Mesendoderm (in vitro differentiated cells): ENCODE results near the gene HAUS7.

Experiments
- DNase-seq: peaks from one replicate; pipeline ENCODE4 v3.0.0; 2013
- H2AK5ac ChIP-seq: 2 replicates; pipeline ENCODE4 v1.6.1; 2013; ENCODE audit warnings: low read length, inconsistent platforms
- H2BK120ac ChIP-seq: 2 replicates; pipeline ENCODE4 v1.6.1; 2013; ENCODE audit warnings: low read depth, mild to moderate bottlenecking, low read length, moderate library complexity, mixed read lengths
- H2BK15ac ChIP-seq: replicated peaks from 2 replicates; pipeline ENCODE4 v1.6.1; 2013; ENCODE audit warnings: low read depth, mild to moderate bottlenecking, moderate library complexity
- H2BK5ac ChIP-seq: 2 replicates; pipeline ENCODE4 v1.6.1; 2013; ENCODE audit warnings: low read length, inconsistent platforms
- H3K18ac ChIP-seq: 2 replicates; pipeline ENCODE4 v1.6.1; 2013; ENCODE audit warnings: mild to moderate bottlenecking, low read length, mixed read lengths
- H3K23ac ChIP-seq: one replicate; pipeline ENCODE4 v1.6.1; 2013; ENCODE audit warnings: low read length
- H3K27ac ChIP-seq: 2 replicates; pipeline ENCODE4 v1.5.1; 2013; ENCODE audit warnings: low read depth, mild to moderate bottlenecking, inconsistent platforms, low read length, moderate library complexity
- H3K27me3 ChIP-seq: 2 replicates; pipeline ENCODE4 v1.6.1; 2013; ENCODE audit warnings: low read length, control low read depth, mild to moderate bottlenecking, inconsistent platforms; ENCODE audit not compliant: insufficient read depth, poor library complexity
- H3K36me3 ChIP-seq: 2 replicates; pipeline ENCODE4 v1.6.1; 2013; ENCODE audit warnings: low read length, inconsistent platforms; ENCODE audit not compliant: control insufficient read depth, insufficient read depth
- H3K4ac ChIP-seq: one replicate; pipeline ENCODE4 v1.6.1; 2013; ENCODE audit warnings: low read depth, mild to moderate bottlenecking, low read length, moderate library complexity
- H3K4me1 ChIP-seq: 2 replicates; pipeline ENCODE4 v1.6.1; 2013; ENCODE audit warnings: low read depth, low read length, inconsistent platforms; ENCODE audit not compliant: control insufficient read depth
- H3K4me2 ChIP-seq: 2 replicates; pipeline ENCODE4 v1.6.1; 2013; ENCODE audit warnings: low read length
- H3K4me3 ChIP-seq: 2 replicates; pipeline ENCODE4 v1.5.1; 2013; ENCODE audit warnings: mild to moderate bottlenecking, low read length
- H3K56ac ChIP-seq: one replicate; pipeline ENCODE4 v1.6.1; 2013; ENCODE audit warnings: low read length
- H3K79me1 ChIP-seq: 2 replicates; pipeline ENCODE4 v1.6.1; 2013; ENCODE audit warnings: low read length, inconsistent platforms
- H3K79me2 ChIP-seq: 2 replicates; pipeline ENCODE4 v1.6.1; 2013; ENCODE audit warnings: mild to moderate bottlenecking, low read length; ENCODE audit not compliant: control insufficient read depth, insufficient read depth
- H3K9ac ChIP-seq: 2 replicates; pipeline ENCODE4 v1.6.1; 2013; ENCODE audit warnings: low read length, inconsistent platforms
- H4K5ac ChIP-seq: one replicate; pipeline ENCODE4 v1.6.1; 2013; ENCODE audit warnings: low read length
- H4K8ac ChIP-seq: one replicate; pipeline ENCODE4 v1.6.1; 2013; ENCODE audit warnings: low read depth, mild to moderate bottlenecking, control low read depth, low read length, moderate library complexity
- WGBS: extraction: QIAGEN DNeasy Blood & Tissue Kit; methylation state at CpG from one replicate; pipeline ENCODE4 v1.1.7; 2013; ENCODE audit warnings: low lambda C conversion rate, missing lambda C conversion rate; ENCODE audit not compliant: insufficient coverage; ENCODE audit errors: extremely low coverage; 5-methylcytosine and 5-hydroxymethylcytosine counted together

The HAUS7 gene

GRCh38 chrX:153468008-153468580 is 2.3 kb downstream of the HAUS7 start:
- no peak overlapping the region for H2BK15ac ChIP-seq
- no peaks in the 10 kb centered on the region for H3K4me1 ChIP-seq
- H3K4me2 ChIP-seq, result no peak overlapping the region
- no peaks in the 10 kb centered on the region for H3K27me3 ChIP-seq
- no peak overlapping the region for H4K5ac ChIP-seq
- no peaks in the 10 kb centered on the region for H3K79me2 ChIP-seq
- no peak overlapping the region for H3K23ac ChIP-seq
- H3K79me1 ChIP-seq, result no peaks in the 10 kb centered on the region
- DNase-seq, result no peak
- H3K9ac ChIP-seq, result no peak overlapping the region
- no peak overlapping the region for H2BK120ac ChIP-seq
- WGBS, result no CpG with 5 or more reads among the region's 12 CpGs
- H3K27ac ChIP-seq, result no peak overlapping the region
- H2BK5ac ChIP-seq, result no peak overlapping the region
- no peak overlapping the region for H3K4ac ChIP-seq
- H3K36me3 ChIP-seq, result no peaks in the 10 kb centered on the region
- no peak overlapping the region for H3K18ac ChIP-seq
- H3K56ac ChIP-seq, result no peak overlapping the region
- H2AK5ac ChIP-seq, result no peak overlapping the region
- no peak overlapping the region for H3K4me3 ChIP-seq
- H4K8ac ChIP-seq, result no peak overlapping the region

- Histone ChIP-seq H3K79me1 (no peaks in the 10 kb centered on the region), H3K27me3 (no peaks in the 10 kb centered on the region), H2BK5ac (no peak overlapping the region), H3K36me3 (no peaks in the 10 kb centered on the region), H2BK120ac (no peak overlapping the region), H4K8ac (no peak overlapping the region), H3K4me3 (no peak overlapping the region), H3K4me2 (no peak overlapping the region), H3K4me1 (no peaks in the 10 kb centered on the region), H2BK15ac (no peak overlapping the region), H4K5ac (no peak overlapping the region), H3K9ac (no peak overlapping the region), H3K4ac (no peak overlapping the region), H3K79me2 (no peaks in the 10 kb centered on the region), H3K27ac (no peak overlapping the region), H3K23ac (no peak overlapping the region), H3K18ac (no peak overlapping the region), H2AK5ac (no peak overlapping the region), H3K56ac (no peak overlapping the region)
- no peak for DNase-seq
- WGBS, result no CpG with 5 or more reads among the region's 19 CpGs
Observed at GRCh38 chrX:153465691-153466380, 4.5 kb downstream of the HAUS7 start.

GRCh38 chrX:153464116-153464515 is 6.3 kb downstream of the HAUS7 start:
- Histone ChIP-seq H4K8ac (no peak overlapping the region), H4K5ac (no peak overlapping the region), H3K4me3 (no peak overlapping the region), H3K56ac (no peak overlapping the region), H2BK120ac (no peak overlapping the region), H3K79me1 (no peaks in the 10 kb centered on the region), H3K18ac (no peak overlapping the region), H3K79me2 (no peaks in the 10 kb centered on the region), H3K4me2 (no peak overlapping the region), H3K4ac (no peak overlapping the region), H3K27ac (no peak overlapping the region), H3K27me3 (no peaks in the 10 kb centered on the region), H3K9ac (no peak overlapping the region), H2BK5ac (no peak overlapping the region), H2BK15ac (no peak overlapping the region), H2AK5ac (no peak overlapping the region), H3K4me1 (no peaks in the 10 kb centered on the region), H3K23ac (no peak overlapping the region), H3K36me3 (no peaks in the 10 kb centered on the region)
- DNase-seq, result no peak
- WGBS, result no CpG with 5 or more reads among the region's 5 CpGs

GRCh38 chrX:153463556-153463955 is 6.8 kb downstream of the HAUS7 start:
- Histone ChIP-seq H3K4me2 (no peak overlapping the region), H3K9ac (no peak overlapping the region), H3K36me3 (no peaks in the 10 kb centered on the region), H2BK5ac (no peak overlapping the region), H3K23ac (no peak overlapping the region), H3K27ac (no peak overlapping the region), H3K4me3 (no peak overlapping the region), H3K56ac (no peak overlapping the region), H3K4me1 (no peaks in the 10 kb centered on the region), H3K18ac (no peak overlapping the region), H3K27me3 (no peaks in the 10 kb centered on the region), H3K79me1 (no peaks in the 10 kb centered on the region), H2BK15ac (no peak overlapping the region), H2BK120ac (no peak overlapping the region), H3K79me2 (no peaks in the 10 kb centered on the region), H2AK5ac (no peak overlapping the region), H4K8ac (no peak overlapping the region), H4K5ac (no peak overlapping the region), H3K4ac (no peak overlapping the region)
- no peak for DNase-seq
- no CpG with 5 or more reads among the region's 12 CpGs for WGBS

GRCh38 chrX:153463031-153463430 is 7.3 kb downstream of the HAUS7 start:
- no peak overlapping the region for H3K4ac ChIP-seq
- H4K8ac ChIP-seq, result no peak overlapping the region
- no peak overlapping the region for H2BK15ac ChIP-seq
- no peaks in the 10 kb centered on the region for H3K79me1 ChIP-seq
- H3K4me2 ChIP-seq, result no peak overlapping the region
- DNase-seq, result no peak
- no CpG with 5 or more reads among the region's 6 CpGs for WGBS
- no peak overlapping the region for H2BK120ac ChIP-seq
- no peak overlapping the region for H3K23ac ChIP-seq
- H3K18ac ChIP-seq, result no peak overlapping the region
- no peak overlapping the region for H3K4me3 ChIP-seq
- H3K36me3 ChIP-seq, result no peaks in the 10 kb centered on the region
- H3K27ac ChIP-seq, result no peak overlapping the region
- H3K27me3 ChIP-seq, result no peaks in the 10 kb centered on the region
- no peaks in the 10 kb centered on the region for H3K79me2 ChIP-seq
- no peak overlapping the region for H2AK5ac ChIP-seq
- H4K5ac ChIP-seq, result no peak overlapping the region
- H2BK5ac ChIP-seq, result no peak overlapping the region
- no peaks in the 10 kb centered on the region for H3K4me1 ChIP-seq
- no peak overlapping the region for H3K9ac ChIP-seq
- H3K56ac ChIP-seq, result no peak overlapping the region

- Histone ChIP-seq H2AK5ac (no peak overlapping the region), H4K8ac (no peak overlapping the region), H2BK5ac (no peak overlapping the region), H4K5ac (no peak overlapping the region), H3K79me1 (no peaks in the 10 kb centered on the region), H3K27me3 (no peaks in the 10 kb centered on the region), H3K18ac (no peak overlapping the region), H3K36me3 (no peaks in the 10 kb centered on the region), H3K4me2 (no peak overlapping the region), H3K9ac (no peak overlapping the region), H3K4me3 (no peak overlapping the region), H3K79me2 (no peaks in the 10 kb centered on the region), H3K56ac (no peak overlapping the region), H3K23ac (no peak overlapping the region), H2BK15ac (no peak overlapping the region), H3K4me1 (no peaks in the 10 kb centered on the region), H2BK120ac (no peak overlapping the region), H3K4ac (no peak overlapping the region), H3K27ac (no peak overlapping the region)
- no CpG with 5 or more reads among the region's 10 CpGs for WGBS
- DNase-seq, result no peak
Observed at GRCh38 chrX:153462291-153462690, 8.1 kb downstream of the HAUS7 start.
